GM23338 (cell line): Measurements from ENCODE around the gene CAPNS1. TPM values are rescaled to one million over a fixed set of nuclear protein-coding genes. Genes with fewer than 3 reads are reported as not detected.
A peak's percentile ranks its signal among the peaks of the same experiment; 100 is the strongest.

Experiments used
- ATAC-seq: fragments of 200-7000 bp; cut with Tn5 transposase; 3 replicates; pipeline ENCODE4 v1.9.1; 2020
- DNase-seq: peaks from one replicate; pipeline ENCODE4 v3.0.0-alpha.2; 2015; ENCODE audit warnings: low spot score
- H2AFZ ChIP-seq: fragments of 200-600 bp; sonication (generic); 2 replicates; pipeline ENCODE4 v1.8.0; 2016; ENCODE audit warnings: antibody characterized with exemption, mild to moderate bottlenecking, moderate library complexity
- H3F3A ChIP-seq: fragments of 200-600 bp; sonication (generic); replicated peaks from 2 replicates; pipeline ENCODE4 v1.8.0; 2017; ENCODE audit warnings: antibody characterized with exemption, mixed run types, low read depth
- H3K27ac ChIP-seq: fragments of 200-600 bp; sonication (generic); 2 replicates; pipeline ENCODE4 v1.6.1; 2016; ENCODE audit warnings: low read depth
- H3K27me3 ChIP-seq: fragments of 200-600 bp; sonication (generic); 2 replicates; pipeline ENCODE4 v1.8.0; 2016; ENCODE audit warnings: mild to moderate bottlenecking, mixed run types, moderate library complexity; ENCODE audit not compliant: insufficient read depth
- H3K36me3 ChIP-seq: fragments of 200-600 bp; sonication (generic); 2 replicates; pipeline ENCODE4 v1.8.0; 2016; ENCODE audit warnings: mild to moderate bottlenecking; ENCODE audit not compliant: insufficient read depth
- H3K4me1 ChIP-seq: fragments of 200-600 bp; sonication (generic); 2 replicates; pipeline ENCODE4 v1.8.0; 2016; ENCODE audit warnings: mild to moderate bottlenecking, moderate library complexity; ENCODE audit not compliant: insufficient read depth
- H3K4me2 ChIP-seq: fragments of 200-600 bp; sonication (generic); 2 replicates; pipeline ENCODE4 v1.7.1; 2017; ENCODE audit warnings: mixed run types
- H3K4me3 ChIP-seq: fragments of 200-600 bp; sonication (generic); 2 replicates; pipeline ENCODE4 v1.6.1; 2016; ENCODE audit warnings: mixed run types
- H3K79me2 ChIP-seq: fragments of 200-600 bp; sonication (generic); replicated peaks from 2 replicates; pipeline ENCODE4 v1.8.0; 2017; ENCODE audit warnings: mild to moderate bottlenecking; ENCODE audit not compliant: insufficient read depth
- H3K9me2 ChIP-seq: fragments of 200-600 bp; sonication (generic); 2 replicates; pipeline ENCODE4 v1.8.0; 2017; ENCODE audit not compliant: insufficient read depth
- H4K20me1 ChIP-seq: fragments of 200-600 bp; sonication (generic); replicated peaks from 2 replicates; pipeline ENCODE4 v1.8.0; 2017; ENCODE audit warnings: mild to moderate bottlenecking; ENCODE audit not compliant: insufficient read depth
- H3K27ac Mint-ChIP-seq: 2 replicates; pipeline ENCODE4 v1.8.0; 2020; ENCODE audit warnings: inconsistent platforms, mild to moderate bottlenecking, moderate library complexity, mixed read lengths
- H3K27me3 Mint-ChIP-seq: 3 replicates; pipeline ENCODE4 v1.8.0; 2022; ENCODE audit warnings: low read depth, mild to moderate bottlenecking, moderate library complexity, mixed read lengths, inconsistent platforms; ENCODE audit not compliant: insufficient read depth, poor library complexity
- H3K36me3 Mint-ChIP-seq: 3 replicates; pipeline ENCODE4 v1.8.0; 2021; ENCODE audit warnings: low read depth, mild to moderate bottlenecking, inconsistent platforms, moderate library complexity, mixed read lengths
- H3K4me1 Mint-ChIP-seq: 3 replicates; pipeline ENCODE4 v1.8.0; 2020; ENCODE audit warnings: mild to moderate bottlenecking, inconsistent platforms, mixed read lengths
- H3K4me3 Mint-ChIP-seq: 3 replicates; pipeline ENCODE4 v1.8.0; 2021; ENCODE audit warnings: moderate library complexity, mild to moderate bottlenecking, inconsistent platforms, mixed read lengths
- H3K9me3 Mint-ChIP-seq: 3 replicates; pipeline ENCODE4 v1.8.0; 2020; ENCODE audit warnings: moderate library complexity, mild to moderate bottlenecking, inconsistent platforms, mixed read lengths
- CTCF ChIP-seq, 2 experiments: fragments of 200-600 bp in 1 of 2; sonication (generic) in 1 of 2; conservative IDR thresholded peaks; 2 replicates each; pipeline versions ENCODE4 v1.5.1 to v1.6.1; 2016 to 2017; ENCODE audit warnings: antibody characterized with exemption in 2 of 2, low read depth in 2 of 2, mild to moderate bottlenecking in 2 of 2, moderate library complexity in 1 of 2
- ETS1 ChIP-seq: IDR thresholded peaks from 2 replicates; pipeline ENCODE4 v1.6.1; 2016; ENCODE audit warnings: antibody characterized with exemption
- EZH2phosphoT487 ChIP-seq: fragments of 200-600 bp; sonication (generic); IDR thresholded peaks from one replicate; pipeline ENCODE4 v1.8.1; 2018; ENCODE audit warnings: antibody characterized with exemption; ENCODE audit not compliant: unreplicated experiment
- JUNB ChIP-seq: IDR thresholded peaks from one replicate; pipeline ENCODE4 v1.6.1; 2016; ENCODE audit warnings: antibody characterized with exemption; ENCODE audit not compliant: unreplicated experiment
- NANOG ChIP-seq: IDR thresholded peaks from 2 replicates; pipeline ENCODE4 v1.6.1; 2016; ENCODE audit warnings: antibody characterized with exemption, borderline replicate concordance
- POLR2AphosphoS5 ChIP-seq: IDR thresholded peaks from 2 replicates; pipeline ENCODE4 v1.6.1; 2016; ENCODE audit warnings: antibody characterized with exemption, low read depth
- REST ChIP-seq: IDR thresholded peaks from one replicate; pipeline ENCODE4 v1.6.1; 2018; ENCODE audit warnings: antibody characterized with exemption; ENCODE audit not compliant: unreplicated experiment
- STAT1 ChIP-seq: IDR thresholded peaks from one replicate; pipeline ENCODE4 v1.6.1; 2016; ENCODE audit warnings: antibody characterized with exemption; ENCODE audit not compliant: unreplicated experiment
- ZNF114 ChIP-seq: fragments of 250-450 bp; sonication (Bioruptor Pico); IDR thresholded peaks from 2 replicates; pipeline ENCODE4 v1.5.0; 2020; ENCODE audit warnings: mild to moderate bottlenecking, moderate library complexity
- ZNF462 ChIP-seq: fragments of 250-450 bp; sonication (Bioruptor Pico); IDR thresholded peaks from 2 replicates; pipeline ENCODE4 v1.5.0; 2020; ENCODE audit warnings: mild to moderate bottlenecking, moderate library complexity
- polyA plus RNA-seq: library from polyadenylated mRNA; unstranded; fragments of >200 nt; fragmentation: Nextera tagmentation; extraction: Ambion mirVana; gene quantifications from 2 replicates; pipeline ENCODE4 v1.2.1, GENCODE V29; 2016
- total RNA-seq: library from RNA; depleted of rRNA; stranded (reverse); fragments of >200 nt; shearing (Covaris generic); gene quantifications from 2 replicates; pipeline ENCODE4 v1.2.3, GENCODE V29; 2014

Gene CAPNS1
- total and polyA plus RNA-seq, 2 experiments from 2014 or later, result 123 to 227 TPM

- no peak for TF ChIP-seq ETS1
- no peak for TF ChIP-seq POLR2AphosphoS5
- TF ChIP-seq EZH2phosphoT487, result no peak
- no peak for TF ChIP-seq NANOG
- no peak for TF ChIP-seq CTCF (conservative IDR thresholded peaks at IDR 0.05; ENCODE audit: low read depth in 2 of 2)
- TF ChIP-seq REST, result no peak
Measured at GRCh38 chr19:36153126-36153525, 13.3 kb downstream of the CAPNS1 start (continued).

GRCh38 chr19:36160821-36161596, 21.1 kb downstream of the CAPNS1 start:
- H3K27ac ChIP-seq, result peak overlapping the region; percentile 85
- Mint-ChIP-seq H3K27me3 (peaks cover 4% of the 10 kb centered on the region), H3K36me3 (peaks cover 5% of the 10 kb centered on the region), H3K4me1 (peaks cover 43% of the 10 kb centered on the region), H3K27ac (peak overlapping the region; percentile 91), H3K4me3 (peak overlapping the region; percentile 31), H3K9me3 (no peaks in the 10 kb centered on the region; the same call in 2 of the 3 replicates)
- no peaks in the 10 kb centered on the region for H3F3A ChIP-seq
- no peaks in the 10 kb centered on the region for H3K27me3 ChIP-seq
- peak overlapping the region; percentile 55 for H3K4me2 ChIP-seq
- H2AFZ ChIP-seq, result no peak overlapping the region
- DNase-seq (peak; percentile 57), ATAC-seq (peak; percentile 41)
- no peaks in the 10 kb centered on the region for H3K36me3 ChIP-seq
- no peaks in the 10 kb centered on the region for H3K79me2 ChIP-seq
- peak overlapping the region; percentile 45; the same call in 1 of the 2 replicates for H3K4me3 ChIP-seq
- H3K4me1 ChIP-seq, result peaks cover 32% of the 10 kb centered on the region; the same call in 1 of the 2 replicates
- no peaks in the 10 kb centered on the region for H4K20me1 ChIP-seq
- H3K9me2 ChIP-seq, result no peaks in the 10 kb centered on the region
- TF ChIP-seq EZH2phosphoT487 (no peak), JUNB (no peak), ETS1 (no peak), ZNF462 (CRISPR knock-in tag) (no peak), STAT1 (no peak), NANOG (no peak), ZNF114 (no peak)
